ENCODE data around the gene PEPD.

Gene PEPD

GRCh38 chr19:33349319-33350289, 172.0 kb downstream of the PEPD start:
- no peak for DNase-seq

- no peak for DNase-seq
Observed at GRCh38 chr19:33348301-33349010, 173.1 kb downstream of the PEPD start.

GRCh38 chr19:33347300-33347699, 174.3 kb downstream of the PEPD start:
- no peak for DNase-seq

- DNase-seq: no peak
Observed at GRCh38 chr19:33346665-33347064, 174.9 kb downstream of the PEPD start.

- DNase-seq: no peak
Observed at GRCh38 chr19:33345163-33345562, 176.4 kb downstream of the PEPD start.

- no peak for DNase-seq
Observed at GRCh38 chr19:33344573-33344925, 177.0 kb downstream of the PEPD start.

GRCh38 chr19:33343859-33344572, 177.6 kb downstream of the PEPD start:
- no peak for DNase-seq

GRCh38 chr19:33343301-33343700, 178.3 kb downstream of the PEPD start:
- no peak for DNase-seq

- no peak for DNase-seq
Observed at GRCh38 chr19:33340991-33341390, 180.6 kb downstream of the PEPD start.

GRCh38 chr19:33339016-33339984, 182.3 kb downstream of the PEPD start:
- DNase-seq: no peak
